Measurements from ENCODE around the gene ARRB1. TPM values are rescaled to one million over a fixed set of nuclear protein-coding genes. Genes with fewer than 3 reads are reported as not detected.

Gene ARRB1
- total and polyA plus RNA-seq, 3 donors from 2014 or later, result 8.4 to 9.8 (median 8.5) TPM

- DNase-seq, result no peak
- Histone ChIP-seq H3K27ac (no peak overlapping the region), H3K36me3 (ENCODE audit: low read depth, missing control alignments) (no peaks in the 10 kb centered on the region), H3K4me3 (no peak overlapping the region), H3K4me1 (no peaks in the 10 kb centered on the region), H3K27me3 (no peaks in the 10 kb centered on the region), H3K9me3 (no peaks in the 10 kb centered on the region)
- TF ChIP-seq POLR2A (IDR thresholded peaks at IDR 0.05) (no peak), CTCF (IDR thresholded peaks at IDR 0.05) (no peak)
- intact Hi-C loops (cut with DNase I; ENCODE audit: low total_unique reads), result loop anchor here (10.0 kb wide), 1 partner anchor 97 kb away; no protein-coding TSS in a partner anchor
- 95 to 98% methylated on average over 16 to 17 of the region's 17 CpGs for WGBS, 2 donors
Measured at GRCh38 chr11:75287579-75287978, 63.9 kb downstream of the ARRB1 start.

GRCh38 chr11:75286826-75287465 is 64.5 kb downstream of the ARRB1 start:
- H3K27me3 ChIP-seq, result no peaks in the 10 kb centered on the region
- no peak overlapping the region for H3K27ac ChIP-seq
- H3K9me3 ChIP-seq, result no peaks in the 10 kb centered on the region
- TF ChIP-seq CTCF (IDR thresholded peaks at IDR 0.05) (no peak), POLR2A (IDR thresholded peaks at IDR 0.05) (no peak)
- no peaks in the 10 kb centered on the region for H3K36me3 ChIP-seq (ENCODE audit: low read depth, missing control alignments)
- WGBS, 2 donors, result 81 to 82% methylated on average over 13 to 14 of the region's 14 CpGs
- no peaks in the 10 kb centered on the region for H3K4me1 ChIP-seq
- intact Hi-C loops (cut with DNase I; ENCODE audit: low total_unique reads), result loop anchor here (10.0 kb wide), 1 partner anchor 98 kb away; no protein-coding TSS in a partner anchor
- H3K4me3 ChIP-seq, result no peak overlapping the region
- DNase-seq, result no peak

GRCh38 chr11:75285776-75286360 is 65.6 kb downstream of the ARRB1 start:
- WGBS, 2 donors, result 95 to 97% methylated on average over 5 of the region's 5 CpGs
- TF ChIP-seq CTCF (IDR thresholded peaks at IDR 0.05) (no peak), POLR2A (IDR thresholded peaks at IDR 0.05) (no peak)
- Histone ChIP-seq H3K27ac (no peak overlapping the region), H3K36me3 (ENCODE audit: low read depth, missing control alignments) (no peaks in the 10 kb centered on the region), H3K4me1 (no peaks in the 10 kb centered on the region), H3K9me3 (no peaks in the 10 kb centered on the region), H3K27me3 (no peaks in the 10 kb centered on the region), H3K4me3 (no peak overlapping the region)
- intact Hi-C loops (cut with DNase I; ENCODE audit: low total_unique reads), result loop anchor here (10.0 kb wide), 1 partner anchor 99 kb away; no protein-coding TSS in a partner anchor
- no peak for DNase-seq

- Histone ChIP-seq H3K9me3 (no peaks in the 10 kb centered on the region), H3K27ac (no peak overlapping the region), H3K27me3 (no peaks in the 10 kb centered on the region), H3K36me3 (ENCODE audit: low read depth, missing control alignments) (no peaks in the 10 kb centered on the region), H3K4me3 (no peak overlapping the region), H3K4me1 (no peaks in the 10 kb centered on the region)
- no peak for DNase-seq
- intact Hi-C loops (cut with DNase I; ENCODE audit: low total_unique reads), result loop anchor here (10.0 kb wide), 1 partner anchor 101 kb away; no protein-coding TSS in a partner anchor
- TF ChIP-seq CTCF (IDR thresholded peaks at IDR 0.05), result no peak
- no peak for TF ChIP-seq POLR2A (IDR thresholded peaks at IDR 0.05)
- 90 to 92% methylated on average over 10 to 16 of the region's 16 CpGs for WGBS, 2 donors
Measured at GRCh38 chr11:75283391-75283931, 68.0 kb downstream of the ARRB1 start.
